HEK293 (cell line): Measurements from ENCODE around the gene MYO18B.

Experiments used
- CTCF ChIA-PET: fragments of 350-600 bp; formaldehyde crosslinking; extraction: SDS; loops from one replicate; lab custom pipeline; 2021; ENCODE audit warnings: antibody characterized with exemption; lab: Yijun Ruan, JAX
- POLR2A ChIA-PET: fragments of 300-600 bp; formaldehyde crosslinking; extraction: SDS; loops from one replicate; lab custom pipeline; 2020; ENCODE audit warnings: antibody characterized with exemption, inconsistent platforms; lab: Yijun Ruan, JAX
- H3K27ac ChIP-seq: fragments of 200-500 bp; sonication (Bioruptor generic); 2 replicates; pipeline ENCODE4 v1.5.1; 2014; ENCODE audit warnings: low read depth, low read length, control low read depth, inconsistent platforms; ENCODE audit errors: extremely low read depth
- H3K36me3 ChIP-seq, 2 experiments: fragments of 200-500 bp in 1 of 2; sonication (Bioruptor generic) in 1 of 2; 1 replicate in 1 of 2; 2 replicates in 1 of 2; pipeline ENCODE4 v1.5.1; 2014 to 2017; ENCODE audit warnings: inconsistent platforms in 2 of 2, low read length in 2 of 2; ENCODE audit not compliant: control insufficient read depth in 2 of 2, insufficient read depth in 1 of 2
- H3K4me1 ChIP-seq: fragments of 200-500 bp; sonication (Bioruptor generic); 2 replicates; pipeline ENCODE4 v1.5.1; 2014; ENCODE audit warnings: mild to moderate bottlenecking, low read length, inconsistent platforms; ENCODE audit not compliant: control insufficient read depth, insufficient read depth
- H3K4me3 ChIP-seq: 2 replicates; pipeline ENCODE4 v1.5.1; 2011; ENCODE audit warnings: low read depth, mild to moderate bottlenecking, control low read depth, low read length, moderate library complexity
- H3K9me3 ChIP-seq: fragments of 200-500 bp; sonication (Bioruptor generic); 2 replicates; pipeline ENCODE4 v1.5.1; 2014; ENCODE audit warnings: low read depth, low read length, inconsistent platforms; ENCODE audit not compliant: control insufficient read depth, insufficient read depth
- BCL11B ChIP-seq: fragments of 450-650 bp; formaldehyde crosslinking; IDR thresholded peaks from 2 replicates; pipeline ENCODE4 v1.5.1; 2016; ENCODE audit warnings: low read depth, missing biosample characterization, missing genetic modification characterization
- ELK4 ChIP-seq: IDR thresholded peaks from 2 replicates; pipeline ENCODE4 v1.6.1; 2011; ENCODE audit warnings: mild to moderate bottlenecking, low read depth, low read length, borderline replicate concordance
- KLF10 ChIP-seq: fragments of 450-650 bp; IDR thresholded peaks from 2 replicates; pipeline ENCODE4 v1.5.1; 2018; ENCODE audit warnings: missing biosample characterization, mild to moderate bottlenecking, missing genetic modification characterization
- PBX3 ChIP-seq: sonication (generic); formaldehyde crosslinking; IDR thresholded peaks from 2 replicates; pipeline ENCODE4 v1.8.1; 2022; ENCODE audit warnings: mild to moderate bottlenecking, moderate library complexity, missing genetic modification reagents
- ZBTB8A ChIP-seq: fragments of 450-650 bp; formaldehyde crosslinking; IDR thresholded peaks from 2 replicates; pipeline ENCODE4 v1.5.1; 2016; ENCODE audit warnings: missing biosample characterization, missing genetic modification characterization
- ZFP69B ChIP-seq: fragments of 450-650 bp; formaldehyde crosslinking; IDR thresholded peaks from 2 replicates; pipeline ENCODE4 v1.5.1; 2016; ENCODE audit warnings: missing biosample characterization, missing genetic modification characterization
- ZNF114 ChIP-seq: fragments of 450-650 bp; formaldehyde crosslinking; IDR thresholded peaks from 2 replicates; pipeline ENCODE4 v1.5.0; 2017; ENCODE audit warnings: missing biosample characterization, missing genetic modification characterization
- ZNF155 ChIP-seq: fragments of 450-650 bp; formaldehyde crosslinking; IDR thresholded peaks from 2 replicates; pipeline ENCODE4 v1.5.1; 2016; ENCODE audit warnings: missing biosample characterization, missing genetic modification characterization
- ZNF214 ChIP-seq: fragments of 450-650 bp; formaldehyde crosslinking; IDR thresholded peaks from 2 replicates; pipeline ENCODE4 v1.5.1; 2017; ENCODE audit warnings: missing biosample characterization, mild to moderate bottlenecking, missing genetic modification characterization, borderline replicate concordance
- ZNF239 ChIP-seq: fragments of 450-650 bp; formaldehyde crosslinking; IDR thresholded peaks from 2 replicates; pipeline ENCODE4 v1.5.1; 2016; ENCODE audit warnings: missing biosample characterization, missing genetic modification characterization
- ZNF266 ChIP-seq: fragments of 450-650 bp; formaldehyde crosslinking; IDR thresholded peaks from 2 replicates; pipeline ENCODE4 v1.5.1; 2016; ENCODE audit warnings: missing biosample characterization, missing genetic modification characterization, low read depth
- ZNF280D ChIP-seq: fragments of 450-650 bp; formaldehyde crosslinking; IDR thresholded peaks from 2 replicates; pipeline ENCODE4 v1.5.1; 2016; ENCODE audit warnings: missing biosample characterization, missing genetic modification characterization
- ZNF362 ChIP-seq: fragments of 450-650 bp; formaldehyde crosslinking; IDR thresholded peaks from 2 replicates; pipeline ENCODE4 v1.5.1; 2016; ENCODE audit warnings: missing biosample characterization, missing genetic modification characterization
- ZNF585B ChIP-seq: fragments of 450-650 bp; formaldehyde crosslinking; IDR thresholded peaks from 2 replicates; pipeline ENCODE4 v1.5.1; 2016; ENCODE audit warnings: missing biosample characterization, missing genetic modification characterization
- ZNF600 ChIP-seq: fragments of 450-650 bp; formaldehyde crosslinking; IDR thresholded peaks from 2 replicates; pipeline ENCODE4 v1.5.1; 2016; ENCODE audit warnings: missing biosample characterization, missing genetic modification characterization
- ZNF654 ChIP-seq: fragments of 450-650 bp; formaldehyde crosslinking; IDR thresholded peaks from 2 replicates; pipeline ENCODE4 v1.5.1; 2016; ENCODE audit warnings: low read depth, missing biosample characterization, missing genetic modification characterization
- ZNF76 ChIP-seq: fragments of 450-650 bp; formaldehyde crosslinking; IDR thresholded peaks from 2 replicates; pipeline ENCODE4; 2016; ENCODE audit warnings: low read depth, missing biosample characterization, missing genetic modification characterization, borderline replicate concordance
- ZNF768 ChIP-seq: fragments of 450-650 bp; formaldehyde crosslinking; IDR thresholded peaks from 2 replicates; pipeline ENCODE4 v1.5.1; 2018; ENCODE audit warnings: missing biosample characterization, mild to moderate bottlenecking, missing genetic modification characterization
- ZNF777 ChIP-seq: fragments of 450-650 bp; formaldehyde crosslinking; IDR thresholded peaks from 2 replicates; pipeline ENCODE4 v1.5.1; 2017; ENCODE audit warnings: missing biosample characterization, missing genetic modification characterization, borderline replicate concordance
- ZSCAN5A ChIP-seq: fragments of 450-650 bp; formaldehyde crosslinking; IDR thresholded peaks from 2 replicates; pipeline ENCODE4 v1.5.1; 2016; ENCODE audit warnings: missing biosample characterization, missing genetic modification characterization

Gene MYO18B

GRCh38 chr22:25714070-25714469 lies 27.9 kb upstream of the MYO18B start:
- H3K27ac ChIP-seq, result no peak overlapping the region
- H3K36me3 ChIP-seq, result peaks cover 3% of the 10 kb centered on the region in 2 experiments; a peak in 2 of 3 replicates
- H3K4me1 ChIP-seq, result no peaks in the 10 kb centered on the region
- CTCF ChIA-PET, result interaction anchor here (0.6 to 1.6 kb wide), 3 partner anchors 267 to 655 kb away, joined by 3 to 4 read pairs (median 3); no protein-coding TSS in a partner anchor
- H3K9me3 ChIP-seq, result no peaks in the 10 kb centered on the region
- TF ChIP-seq ELK4 (no peak), ZBTB8A (tag by site-specific recombination) (no peak), ZNF266 (tag by site-specific recombination) (no peak), BCL11B (no peak), ZNF214 (tag by site-specific recombination) (no peak), ZNF768 (tag by site-specific recombination) (no peak)
- TF ChIP-seq, all 188 proteins: peak for 0
- POLR2A ChIA-PET, result no interaction called here
- H3K4me3 ChIP-seq, result no peak overlapping the region

- Histone ChIP-seq H3K4me3 (no peak overlapping the region), H3K36me3 (peaks cover 3% of the 10 kb centered on the region in 2 experiments; a peak in 2 of 3 replicates), H3K4me1 (no peaks in the 10 kb centered on the region), H3K9me3 (no peaks in the 10 kb centered on the region), H3K27ac (no peak overlapping the region)
- no peak for TF ChIP-seq ZNF654 (tag by site-specific recombination)
- no peak for TF ChIP-seq ZNF76
- no peak for TF ChIP-seq ZSCAN5A (tag by site-specific recombination)
- no peak for TF ChIP-seq ZNF155
- no peak for TF ChIP-seq ZFP69B (tag by site-specific recombination)
- no peak for TF ChIP-seq ZNF600 (tag by site-specific recombination)
- TF ChIP-seq ZNF114 (tag by site-specific recombination), result no peak
- no peak for TF ChIP-seq ZNF239 (tag by site-specific recombination)
- no peak for TF ChIP-seq ZNF585B (tag by site-specific recombination)
- no peak for TF ChIP-seq ZNF777 (tag by site-specific recombination)
- no peak for TF ChIP-seq PBX3 (CRISPR knock-in tag)
- TF ChIP-seq ZNF280D, result no peak
- TF ChIP-seq ZNF362 (tag by site-specific recombination), result no peak
- TF ChIP-seq KLF10 (tag by site-specific recombination), result no peak
- CTCF ChIA-PET, result interaction anchor here (0.6 to 0.7 kb wide), 4 partner anchors 57 to 351 kb away, joined by 3 to 4 read pairs (median 4); no protein-coding TSS in a partner anchor
- POLR2A ChIA-PET, result no interaction called here
Measured at GRCh38 chr22:25714739-25715138, 27.2 kb upstream of the MYO18B start.
